HEK293T (cell line): ENCODE measurements around the gene DBH.

Source experiments
- CTCF ChIA-PET: fragments of 350-600 bp; formaldehyde crosslinking; extraction: SDS; loops from one replicate; lab custom pipeline; 2021; ENCODE audit warnings: antibody characterized with exemption, inconsistent platforms; lab: Yijun Ruan, JAX
- POLR2A ChIA-PET: fragments of 350-600 bp; formaldehyde crosslinking; extraction: SDS; loops from one replicate; lab custom pipeline; 2020; ENCODE audit warnings: antibody characterized with exemption, inconsistent platforms; lab: Yijun Ruan, JAX
- DNase-seq: peaks from one replicate; pipeline ENCODE4 v3.0.0; 2012; ENCODE audit warnings: mixed read lengths; ENCODE audit errors: extremely low spot score
- ARNT ChIP-seq: fragments of 450-650 bp; IDR thresholded peaks from 2 replicates; pipeline ENCODE4 v1.6.1; 2017; ENCODE audit warnings: mild to moderate bottlenecking
- BHLHE40 ChIP-seq: fragments of 450-650 bp; IDR thresholded peaks from 2 replicates; pipeline ENCODE4 v1.6.1; 2016; ENCODE audit warnings: mild to moderate bottlenecking, moderate library complexity, borderline replicate concordance
- CTBP1 ChIP-seq: fragments of 450-650 bp; IDR thresholded peaks from 2 replicates; pipeline ENCODE4 v1.6.1; 2016; ENCODE audit warnings: borderline replicate concordance
- ELF4 ChIP-seq: fragments of 450-650 bp; IDR thresholded peaks from 2 replicates; pipeline ENCODE4 v1.6.1; 2017; ENCODE audit warnings: antibody characterized with exemption
- FOXA1 ChIP-seq: fragments of 450-650 bp; IDR thresholded peaks from 2 replicates; pipeline ENCODE4 v1.6.1; 2016; ENCODE audit warnings: mild to moderate bottlenecking
- FOXK2 ChIP-seq: fragments of 450-650 bp; IDR thresholded peaks from 2 replicates; pipeline ENCODE4 v1.6.1; 2016; ENCODE audit warnings: mild to moderate bottlenecking
- FOXM1 ChIP-seq: fragments of 450-650 bp; IDR thresholded peaks from 2 replicates; pipeline ENCODE4 v1.6.1; 2017; ENCODE audit warnings: mild to moderate bottlenecking, borderline replicate concordance
- HDGF ChIP-seq: fragments of 450-650 bp; IDR thresholded peaks from 2 replicates; pipeline ENCODE4 v1.6.1; 2017; ENCODE audit warnings: antibody characterized with exemption, borderline replicate concordance
- L3MBTL2 ChIP-seq: fragments of 450-650 bp; conservative IDR thresholded peaks from 2 replicates; pipeline ENCODE4 v1.6.1; 2016; ENCODE audit warnings: mild to moderate bottlenecking
- LEF1 ChIP-seq: fragments of 450-650 bp; IDR thresholded peaks from 2 replicates; pipeline ENCODE4 v1.6.1; 2017; ENCODE audit warnings: mild to moderate bottlenecking, borderline replicate concordance
- NFRKB ChIP-seq: fragments of 450-650 bp; IDR thresholded peaks from 2 replicates; pipeline ENCODE4 v1.6.1; 2016; ENCODE audit warnings: mild to moderate bottlenecking, moderate library complexity
- PKNOX1 ChIP-seq: fragments of 450-650 bp; IDR thresholded peaks from 2 replicates; pipeline ENCODE4 v1.6.1; 2016
- SP1 ChIP-seq: fragments of 450-650 bp; IDR thresholded peaks from 2 replicates; pipeline ENCODE4 v1.6.1; 2017
- SUZ12 ChIP-seq: fragments of 450-650 bp; IDR thresholded peaks from 2 replicates; pipeline ENCODE4 v1.6.1; 2016; ENCODE audit warnings: mild to moderate bottlenecking
- TARDBP ChIP-seq: fragments of 450-650 bp; IDR thresholded peaks from 2 replicates; pipeline ENCODE4 v1.6.1; 2016
- ZNF384 ChIP-seq: fragments of 450-650 bp; IDR thresholded peaks from 2 replicates; pipeline ENCODE4 v1.6.1; 2016

The DBH gene

GRCh38 chr9:133604856-133605255, 31.3 kb upstream of the DBH start:
- no peak for TF ChIP-seq L3MBTL2
- TF ChIP-seq CTBP1 = no peak
- TF ChIP-seq ARNT = no peak
- no peak for TF ChIP-seq FOXK2
- TF ChIP-seq ZNF384 = no peak
- no peak for TF ChIP-seq NFRKB
- no peak for TF ChIP-seq SUZ12
- no peak for TF ChIP-seq TARDBP
- TF ChIP-seq FOXA1 = no peak
- ChIA-PET CTCF (no interaction called here), POLR2A (no interaction called here)
- DNase-seq = no peak

DNA sequence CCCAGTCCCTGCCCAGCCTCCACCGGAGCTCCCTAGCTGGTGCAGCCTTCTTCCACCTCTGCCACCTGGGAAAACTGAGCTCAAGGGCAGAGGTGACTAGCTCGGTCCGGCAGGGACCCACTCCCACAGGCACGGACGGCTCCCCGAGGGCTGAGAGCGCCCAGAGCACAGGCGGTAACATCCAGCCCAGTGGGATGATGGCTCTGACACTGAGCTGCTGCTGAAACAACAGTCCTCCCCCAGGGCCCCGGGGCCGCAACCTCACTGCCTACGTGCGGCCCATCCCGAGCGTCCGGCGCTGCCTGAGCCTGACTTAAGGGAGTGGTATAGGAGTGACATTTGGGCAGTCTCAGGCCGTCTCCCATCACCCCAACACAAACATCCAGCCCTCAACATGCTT, 30.7 kb upstream of the DBH start:
- CTCF ChIA-PET = no interaction called here
- no peak for DNase-seq
- POLR2A ChIA-PET = no interaction called here
- TF ChIP-seq FOXK2 = no peak
- no peak for TF ChIP-seq NFRKB
- no peak for TF ChIP-seq FOXM1
- TF ChIP-seq ELF4 = no peak
- no peak for TF ChIP-seq SP1
- TF ChIP-seq ARNT = no peak
- no peak for TF ChIP-seq L3MBTL2
- no peak for TF ChIP-seq BHLHE40

- POLR2A ChIA-PET = interaction anchor here (0.7 kb wide), 1 partner anchor 530 kb away, joined by 3 read pairs; the partner anchor contains the start of gene WDR5
- no peak for TF ChIP-seq PKNOX1
- no peak for TF ChIP-seq FOXK2
- TF ChIP-seq BHLHE40 = no peak
- no peak for TF ChIP-seq LEF1
- TF ChIP-seq NFRKB = no peak
- TF ChIP-seq FOXA1 = no peak
- no peak for TF ChIP-seq SUZ12
- no peak for TF ChIP-seq SP1
- no peak for TF ChIP-seq ELF4
- TF ChIP-seq TARDBP = no peak
- no peak for TF ChIP-seq CTBP1
- TF ChIP-seq ZNF384 = no peak
- TF ChIP-seq FOXM1 = no peak
- no peak for TF ChIP-seq HDGF
- TF ChIP-seq ARNT = no peak
- CTCF ChIA-PET = no interaction called here
- DNase-seq = no peak
Measured at GRCh38 chr9:133605856-133606707, 30.1 kb upstream of the DBH start.

- POLR2A ChIA-PET = interaction anchor here (0.7 kb wide), 1 partner anchor 529 kb away, joined by 3 read pairs; the partner anchor contains the start of gene WDR5
- TF ChIP-seq L3MBTL2 (no peak), LEF1 (no peak), TARDBP (no peak), FOXA1 (no peak), ELF4 (no peak), BHLHE40 (no peak), FOXK2 (no peak), ARNT (no peak), FOXM1 (no peak), NFRKB (no peak), SP1 (no peak), PKNOX1 (no peak), HDGF (no peak), SUZ12 (no peak), CTBP1 (no peak), ZNF384 (no peak)
- CTCF ChIA-PET = no interaction called here
- no peak for DNase-seq
Measured at GRCh38 chr9:133606708-133607025, 29.5 kb upstream of the DBH start.

DNA sequence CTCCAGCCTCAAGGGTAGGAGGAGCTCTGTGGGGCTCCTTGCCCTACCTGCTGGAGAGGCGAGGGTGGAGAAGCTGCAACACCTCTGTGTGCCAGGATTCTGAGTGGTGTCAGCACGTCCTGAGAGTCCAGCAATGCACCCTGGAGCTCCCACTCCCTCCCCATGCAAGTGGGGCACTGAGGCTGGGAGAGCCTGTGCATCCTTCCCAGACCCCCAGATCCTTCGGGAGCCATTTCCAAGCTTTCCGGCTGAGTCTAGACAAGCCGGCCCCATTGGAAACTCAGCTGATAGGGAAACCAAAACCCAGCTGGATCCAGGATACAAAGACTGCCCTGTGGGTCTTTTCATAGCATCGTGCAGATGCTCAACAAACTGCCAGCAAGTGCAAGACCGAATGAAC, 28.8 kb upstream of the DBH start:
- no peak for TF ChIP-seq FOXK2
- TF ChIP-seq ZNF384 = no peak
- ChIA-PET CTCF (interaction anchor here (0.6 kb wide), 1 partner anchor 42 kb away, joined by 3 read pairs; no protein-coding TSS in a partner anchor), POLR2A (interaction anchor here (0.6 kb wide), 1 partner anchor 26 kb away, joined by 3 read pairs; no protein-coding TSS in a partner anchor)
- DNase-seq = no peak

GRCh38 chr9:133607976-133608375, 28.2 kb upstream of the DBH start:
- no peak for DNase-seq
- CTCF ChIA-PET = no interaction called here
- POLR2A ChIA-PET = no interaction called here
- TF ChIP-seq FOXK2 (no peak), L3MBTL2 (no peak), BHLHE40 (no peak), LEF1 (no peak), HDGF (no peak), FOXA1 (no peak), NFRKB (no peak), FOXM1 (no peak), SP1 (no peak), CTBP1 (no peak), ELF4 (no peak), ARNT (no peak), SUZ12 (no peak), ZNF384 (no peak), TARDBP (no peak), PKNOX1 (no peak)
